Measurements from ENCODE around the gene MALL.
"Not testable (repeated sequence)": the region's sequence is repeated elsewhere in the genome, so short reads cannot be mapped to it uniquely, and the experiment has no call there.

MALL gene

DNA sequence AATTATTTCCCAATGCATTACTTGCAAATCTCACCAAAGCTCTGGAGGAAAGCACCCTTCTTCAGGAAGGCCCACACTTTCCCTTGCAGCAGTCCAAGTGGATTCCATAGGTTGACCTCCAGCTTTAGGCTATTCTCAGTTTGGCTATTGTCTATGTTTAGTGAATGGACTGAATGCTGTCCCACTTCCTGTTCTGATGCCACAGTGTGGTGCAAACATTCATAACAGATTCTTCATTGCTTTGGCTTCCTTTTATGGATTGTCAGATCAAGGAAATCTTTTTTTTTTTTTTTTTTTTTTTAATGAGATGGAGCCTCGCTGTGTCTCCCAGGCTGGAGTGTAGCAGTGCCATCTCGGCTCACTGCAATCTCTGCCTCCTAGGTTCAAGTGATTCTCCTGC lies 55.1 kb downstream of the MALL start:
- H2AFZ ChIP-seq (ENCODE audit: low read depth, low read length); H3K9ac ChIP-seq (ENCODE audit: low read length); H3K9me3 ChIP-seq (ENCODE audit: control insufficient read depth, low read length); H3K4me2 ChIP-seq (ENCODE audit: low read length, poor library complexity, severe bottlenecking); H2AK5ac ChIP-seq (ENCODE audit: low read length, severe bottlenecking); H3K23ac ChIP-seq (ENCODE audit: low read length in 2 of 2); H3K4me1 ChIP-seq (ENCODE audit: control insufficient read depth, insufficient read depth, low read depth, low read length); H3K27ac ChIP-seq (ENCODE audit: low read length, poor library complexity, severe bottlenecking); H2BK120ac ChIP-seq (ENCODE audit: low read depth, low read length); H2BK12ac ChIP-seq (ENCODE audit: low read length in 2 of 2); H3K36me3 ChIP-seq (ENCODE audit: control insufficient read depth in 1 of 2, insufficient read depth in 2 of 2, low read depth in 1 of 2, low read length in 2 of 2); H3K14ac ChIP-seq (ENCODE audit: low read length in 2 of 2); DNase-seq; H3K79me1 ChIP-seq (replicated peaks; ENCODE audit: low read length, poor library complexity, severe bottlenecking); H3K4ac ChIP-seq (ENCODE audit: low read depth in 1 of 2, low read length in 2 of 2); H4K8ac ChIP-seq (ENCODE audit: low read length); H2BK15ac ChIP-seq (ENCODE audit: low read depth, poor library complexity, severe bottlenecking); H3K4me3 ChIP-seq (ENCODE audit: insufficient read depth in 1 of 2, low read depth in 1 of 2, low read length in 2 of 2); H2BK5ac ChIP-seq (ENCODE audit: low read depth, low read length, poor library complexity, severe bottlenecking); H3K18ac ChIP-seq (ENCODE audit: low read depth in 1 of 2, low read length in 2 of 2); H3K27me3 ChIP-seq (ENCODE audit: control insufficient read depth in 1 of 2, insufficient read depth in 1 of 2, low read length in 2 of 2); H4K91ac ChIP-seq (ENCODE audit: low read length): not testable (repeated sequence)
- no CpG with 5 or more reads among the region's 2 CpGs for WGBS

GRCh38 chr2:110059694-110060358 lies 55.8 kb downstream of the MALL start:
- not testable (repeated sequence) for H3K23ac ChIP-seq (ENCODE audit: low read length in 2 of 2); H3K4ac ChIP-seq (ENCODE audit: low read depth in 1 of 2, low read length in 2 of 2)

GRCh38 chr2:110059009-110059693 lies 56.5 kb downstream of the MALL start:
- not testable (repeated sequence) for H4K91ac ChIP-seq (ENCODE audit: low read length); H3K23ac ChIP-seq (ENCODE audit: low read length in 2 of 2); H3K4me3 ChIP-seq (ENCODE audit: insufficient read depth in 1 of 2, low read depth in 1 of 2, low read length in 2 of 2); H3K27ac ChIP-seq (ENCODE audit: low read length, poor library complexity, severe bottlenecking); H2AFZ ChIP-seq (ENCODE audit: low read depth, low read length); H3K9me3 ChIP-seq (ENCODE audit: control insufficient read depth, low read length); H3K36me3 ChIP-seq (ENCODE audit: control insufficient read depth in 1 of 2, insufficient read depth in 2 of 2, low read depth in 1 of 2, low read length in 2 of 2); H4K8ac ChIP-seq (ENCODE audit: low read length); H3K4me2 ChIP-seq (ENCODE audit: low read length, poor library complexity, severe bottlenecking); H2AK5ac ChIP-seq (ENCODE audit: low read length, severe bottlenecking); H2BK120ac ChIP-seq (ENCODE audit: low read depth, low read length); H3K27me3 ChIP-seq (ENCODE audit: control insufficient read depth in 1 of 2, insufficient read depth in 1 of 2, low read length in 2 of 2); H2BK15ac ChIP-seq (ENCODE audit: low read depth, poor library complexity, severe bottlenecking); DNase-seq; H3K79me1 ChIP-seq (replicated peaks; ENCODE audit: low read length, poor library complexity, severe bottlenecking); H3K9ac ChIP-seq (ENCODE audit: low read length); H3K4me1 ChIP-seq (ENCODE audit: control insufficient read depth, insufficient read depth, low read depth, low read length); H3K18ac ChIP-seq (ENCODE audit: low read depth in 1 of 2, low read length in 2 of 2); H3K14ac ChIP-seq (ENCODE audit: low read length in 2 of 2); H2BK5ac ChIP-seq (ENCODE audit: low read depth, low read length, poor library complexity, severe bottlenecking); H2BK12ac ChIP-seq (ENCODE audit: low read length in 2 of 2); H3K4ac ChIP-seq (ENCODE audit: low read depth in 1 of 2, low read length in 2 of 2)
- WGBS: no CpG with 5 or more reads among the region's 11 CpGs

More at GRCh38 chr2:110059694-110060358, 55.8 kb downstream of the MALL start:
- not testable (repeated sequence) for H4K91ac ChIP-seq (ENCODE audit: low read length); H2BK5ac ChIP-seq (ENCODE audit: low read depth, low read length, poor library complexity, severe bottlenecking); H3K79me1 ChIP-seq (replicated peaks; ENCODE audit: low read length, poor library complexity, severe bottlenecking); H3K18ac ChIP-seq (ENCODE audit: low read depth in 1 of 2, low read length in 2 of 2); H3K14ac ChIP-seq (ENCODE audit: low read length in 2 of 2); H3K4me3 ChIP-seq (ENCODE audit: insufficient read depth in 1 of 2, low read depth in 1 of 2, low read length in 2 of 2); H2AK5ac ChIP-seq (ENCODE audit: low read length, severe bottlenecking); H3K9ac ChIP-seq (ENCODE audit: low read length); H3K27me3 ChIP-seq (ENCODE audit: control insufficient read depth in 1 of 2, insufficient read depth in 1 of 2, low read length in 2 of 2); DNase-seq; H3K27ac ChIP-seq (ENCODE audit: low read length, poor library complexity, severe bottlenecking); H2BK12ac ChIP-seq (ENCODE audit: low read length in 2 of 2); H3K36me3 ChIP-seq (ENCODE audit: control insufficient read depth in 1 of 2, insufficient read depth in 2 of 2, low read depth in 1 of 2, low read length in 2 of 2); H4K8ac ChIP-seq (ENCODE audit: low read length); H2BK15ac ChIP-seq (ENCODE audit: low read depth, poor library complexity, severe bottlenecking); H2AFZ ChIP-seq (ENCODE audit: low read depth, low read length); H3K4me2 ChIP-seq (ENCODE audit: low read length, poor library complexity, severe bottlenecking); H3K9me3 ChIP-seq (ENCODE audit: control insufficient read depth, low read length); H3K4me1 ChIP-seq (ENCODE audit: control insufficient read depth, insufficient read depth, low read depth, low read length); H2BK120ac ChIP-seq (ENCODE audit: low read depth, low read length)
- no CpG with 5 or more reads among the region's 1 CpG for WGBS

GRCh38 chr2:110058034-110058433 lies 57.6 kb downstream of the MALL start:
- H3K14ac ChIP-seq (ENCODE audit: low read length in 2 of 2); H3K4ac ChIP-seq (ENCODE audit: low read depth in 1 of 2, low read length in 2 of 2); H2AFZ ChIP-seq (ENCODE audit: low read depth, low read length); H3K4me2 ChIP-seq (ENCODE audit: low read length, poor library complexity, severe bottlenecking); H2BK15ac ChIP-seq (ENCODE audit: low read depth, poor library complexity, severe bottlenecking); H4K8ac ChIP-seq (ENCODE audit: low read length); H3K23ac ChIP-seq (ENCODE audit: low read length in 2 of 2); H3K4me1 ChIP-seq (ENCODE audit: control insufficient read depth, insufficient read depth, low read depth, low read length); H3K79me1 ChIP-seq (replicated peaks; ENCODE audit: low read length, poor library complexity, severe bottlenecking); H3K9me3 ChIP-seq (ENCODE audit: control insufficient read depth, low read length); H4K91ac ChIP-seq (ENCODE audit: low read length); H3K4me3 ChIP-seq (ENCODE audit: insufficient read depth in 1 of 2, low read depth in 1 of 2, low read length in 2 of 2); H3K27me3 ChIP-seq (ENCODE audit: control insufficient read depth in 1 of 2, insufficient read depth in 1 of 2, low read length in 2 of 2); H3K27ac ChIP-seq (ENCODE audit: low read length, poor library complexity, severe bottlenecking); H3K36me3 ChIP-seq (ENCODE audit: control insufficient read depth in 1 of 2, insufficient read depth in 2 of 2, low read depth in 1 of 2, low read length in 2 of 2); H3K9ac ChIP-seq (ENCODE audit: low read length); H2BK120ac ChIP-seq (ENCODE audit: low read depth, low read length); H2BK5ac ChIP-seq (ENCODE audit: low read depth, low read length, poor library complexity, severe bottlenecking); DNase-seq; H3K18ac ChIP-seq (ENCODE audit: low read depth in 1 of 2, low read length in 2 of 2); H2AK5ac ChIP-seq (ENCODE audit: low read length, severe bottlenecking); H2BK12ac ChIP-seq (ENCODE audit: low read length in 2 of 2): not testable (repeated sequence)
